Endometrial microvascular endothelial cells (primary cell): ENCODE data around the gene AHDC1. TPM values are rescaled to one million over a fixed set of nuclear protein-coding genes. Genes with fewer than 3 reads are reported as not detected.

Experiments
- in situ Hi-C: cut with HindIII; loops from 2 replicates; pipeline ENCODE4 v1.10.0; 2017; ENCODE audit warnings: low sequenced_read_pairs, low pct_unique_long_range_greater_than_20kb; ENCODE audit errors: inconsistent ontology term
- total RNA-seq: library from RNA; depleted of rRNA; stranded (reverse); fragments of >200 nt; gene quantifications from one replicate; pipeline ENCODE4 v1.2.3, GENCODE V29; 2015; ENCODE audit errors: inconsistent ontology term

The AHDC1 gene
- total RNA-seq, 1 donor from 2014 or later = 3.0 TPM

- in situ Hi-C loops = no loop called here
Observed at GRCh38 chr1:27618341-27619082, 14.6 kb upstream of the AHDC1 start.

- in situ Hi-C loops = no loop called here
Observed at GRCh38 chr1:27617420-27617819, 13.5 kb upstream of the AHDC1 start.

GRCh38 chr1:27616441-27616840 lies 12.5 kb upstream of the AHDC1 start:
- in situ Hi-C loops = no loop called here

- in situ Hi-C loops = no loop called here
Observed at GRCh38 chr1:27615346-27616192, 11.6 kb upstream of the AHDC1 start.

- in situ Hi-C loops = no loop called here
Observed at GRCh38 chr1:27614625-27615344, 10.8 kb upstream of the AHDC1 start.

GRCh38 chr1:27614043-27614624 lies 10.2 kb upstream of the AHDC1 start:
- in situ Hi-C loops = no loop called here

- in situ Hi-C loops = no loop called here
Observed at GRCh38 chr1:27612718-27613117, 8.8 kb upstream of the AHDC1 start.

- in situ Hi-C loops = no loop called here
Observed at GRCh38 chr1:27611450-27611849, 7.5 kb upstream of the AHDC1 start.

- in situ Hi-C loops = no loop called here
Observed at GRCh38 chr1:27609618-27610240, 5.8 kb upstream of the AHDC1 start.

GRCh38 chr1:27609210-27609555 lies 5.2 kb upstream of the AHDC1 start:
- in situ Hi-C loops = no loop called here

GRCh38 chr1:27607239-27607804 lies 3.4 kb upstream of the AHDC1 start:
- in situ Hi-C loops = no loop called here

- in situ Hi-C loops = no loop called here
Observed at GRCh38 chr1:27606708-27607238, 2.8 kb upstream of the AHDC1 start.

GRCh38 chr1:27605796-27606707 lies 2.1 kb upstream of the AHDC1 start:
- in situ Hi-C loops = no loop called here

GRCh38 chr1:27605300-27605766 lies 1.4 kb upstream of the AHDC1 start:
- in situ Hi-C loops = no loop called here

GRCh38 chr1:27604579-27605299 lies 795 bp upstream of the AHDC1 start:
- in situ Hi-C loops = no loop called here

GRCh38 chr1:27603309-27603680 lies 649 bp downstream of the AHDC1 start:
- in situ Hi-C loops = no loop called here
